ENCODE results near the gene TULP4.
"Not testable (repeated sequence)": the region's sequence is repeated elsewhere in the genome, so short reads cannot be mapped to it uniquely, and the experiment has no call there.

The TULP4 gene

GRCh38 chr6:158471339-158471738 is 159.1 kb downstream of the TULP4 start:
- peaks cover 5% of the 10 kb centered on the region; the same call in 1 of the 2 replicates for H3K9me3 ChIP-seq (ENCODE audit: insufficient read depth, low read length)
- H3K36me3 ChIP-seq (ENCODE audit: insufficient read depth, insufficient read length, low read length), result peaks cover 6% of the 10 kb centered on the region
- no peak for TF ChIP-seq ZNF274 (IDR thresholded peaks at IDR 0.05; ENCODE audit: low read depth, low read length)
- no peak for TF ChIP-seq SUZ12 (IDR thresholded peaks at IDR 0.05; ENCODE audit: extremely low read depth, insufficient read depth, insufficient read length)
- no peak for TF ChIP-seq YY1 (IDR thresholded peaks at IDR 0.05; ENCODE audit: insufficient read depth, insufficient read length)
- DNase-seq (ENCODE audit: low read depth, low spot score), result no peak
- H3K9ac ChIP-seq (ENCODE audit: insufficient read length, low read depth), result no peak overlapping the region
- no peaks in the 10 kb centered on the region for H3K4me1 ChIP-seq (ENCODE audit: insufficient read depth, insufficient read length)
- no peaks in the 10 kb centered on the region for H3K27me3 ChIP-seq (ENCODE audit: insufficient read depth, insufficient read length)
- no peak overlapping the region for H3K4me3 ChIP-seq (ENCODE audit: insufficient read length, low read depth)

GRCh38 chr6:158472447-158472846 is 160.2 kb downstream of the TULP4 start:
- no peaks in the 10 kb centered on the region for H3K27me3 ChIP-seq (ENCODE audit: insufficient read depth, insufficient read length)
- no peak overlapping the region for H3K4me3 ChIP-seq (ENCODE audit: insufficient read length, low read depth)
- H3K4me1 ChIP-seq (ENCODE audit: insufficient read depth, insufficient read length), result no peaks in the 10 kb centered on the region
- DNase-seq (ENCODE audit: low read depth, low spot score), result no peak
- H3K9me3 ChIP-seq (ENCODE audit: insufficient read depth, low read length), result no peaks in the 10 kb centered on the region
- no peak overlapping the region for H3K9ac ChIP-seq (ENCODE audit: insufficient read length, low read depth)
- H3K36me3 ChIP-seq (ENCODE audit: insufficient read depth, insufficient read length, low read length), result peaks cover 3% of the 10 kb centered on the region
- no peak for TF ChIP-seq ZNF274 (IDR thresholded peaks at IDR 0.05; ENCODE audit: low read depth, low read length)
- TF ChIP-seq SUZ12 (IDR thresholded peaks at IDR 0.05; ENCODE audit: extremely low read depth, insufficient read depth, insufficient read length), result no peak
- no peak for TF ChIP-seq YY1 (IDR thresholded peaks at IDR 0.05; ENCODE audit: insufficient read depth, insufficient read length)

GRCh38 chr6:158474961-158475343 is 162.7 kb downstream of the TULP4 start:
- no peaks in the 10 kb centered on the region for H3K4me1 ChIP-seq (ENCODE audit: insufficient read depth, insufficient read length)
- no peak overlapping the region for H3K4me3 ChIP-seq (ENCODE audit: insufficient read length, low read depth)
- no peaks in the 10 kb centered on the region for H3K27me3 ChIP-seq (ENCODE audit: insufficient read depth, insufficient read length)
- H3K36me3 ChIP-seq (ENCODE audit: insufficient read depth, insufficient read length, low read length), result peaks cover 12% of the 10 kb centered on the region
- peak overlapping the region; percentile 42 for H3K9ac ChIP-seq (ENCODE audit: insufficient read length, low read depth)
- no peak for TF ChIP-seq ZNF274 (IDR thresholded peaks at IDR 0.05; ENCODE audit: low read depth, low read length)
- TF ChIP-seq SUZ12 (IDR thresholded peaks at IDR 0.05; ENCODE audit: extremely low read depth, insufficient read depth, insufficient read length), result no peak
- TF ChIP-seq YY1 (IDR thresholded peaks at IDR 0.05; ENCODE audit: insufficient read depth, insufficient read length), result no peak
- no peaks in the 10 kb centered on the region for H3K9me3 ChIP-seq (ENCODE audit: insufficient read depth, low read length)
- no peak for DNase-seq (ENCODE audit: low read depth, low spot score)

- Histone ChIP-seq H3K36me3 (ENCODE audit: insufficient read depth, insufficient read length, low read length) (peaks cover 17% of the 10 kb centered on the region), H3K4me3 (ENCODE audit: insufficient read length, low read depth) (no peak overlapping the region)
These were observed 163.4 kb downstream of the TULP4 start for GRCh38 chr6:158475344-158476302.

GRCh38 chr6:158476389-158476788 is 164.1 kb downstream of the TULP4 start:
- Histone ChIP-seq H3K4me3 (ENCODE audit: insufficient read length, low read depth) (no peak overlapping the region), H3K9me3 (ENCODE audit: insufficient read depth, low read length) (no peaks in the 10 kb centered on the region), H3K36me3 (ENCODE audit: insufficient read depth, insufficient read length, low read length) (peaks cover 24% of the 10 kb centered on the region), H3K4me1 (ENCODE audit: insufficient read depth, insufficient read length) (no peaks in the 10 kb centered on the region), H3K9ac (ENCODE audit: insufficient read length, low read depth) (no peak overlapping the region), H3K27me3 (ENCODE audit: insufficient read depth, insufficient read length) (no peaks in the 10 kb centered on the region)
- TF ChIP-seq SUZ12 (IDR thresholded peaks at IDR 0.05; ENCODE audit: extremely low read depth, insufficient read depth, insufficient read length) (no peak), YY1 (IDR thresholded peaks at IDR 0.05; ENCODE audit: insufficient read depth, insufficient read length) (no peak), ZNF274 (IDR thresholded peaks at IDR 0.05; ENCODE audit: low read depth, low read length) (no peak)
- no peak for DNase-seq (ENCODE audit: low read depth, low spot score)

More at GRCh38 chr6:158475344-158476302, 163.4 kb downstream of the TULP4 start:
- peak overlapping the region; percentile 42 for H3K9ac ChIP-seq (ENCODE audit: insufficient read length, low read depth)
- no peaks in the 10 kb centered on the region for H3K4me1 ChIP-seq (ENCODE audit: insufficient read depth, insufficient read length)
- TF ChIP-seq ZNF274 (IDR thresholded peaks at IDR 0.05; ENCODE audit: low read depth, low read length) (no peak), YY1 (IDR thresholded peaks at IDR 0.05; ENCODE audit: insufficient read depth, insufficient read length) (no peak), SUZ12 (IDR thresholded peaks at IDR 0.05; ENCODE audit: extremely low read depth, insufficient read depth, insufficient read length) (no peak)
- no peaks in the 10 kb centered on the region for H3K27me3 ChIP-seq (ENCODE audit: insufficient read depth, insufficient read length)
- H3K9me3 ChIP-seq (ENCODE audit: insufficient read depth, low read length), result no peaks in the 10 kb centered on the region
- no peak for DNase-seq (ENCODE audit: low read depth, low spot score)

GRCh38 chr6:158477722-158478121 is 165.5 kb downstream of the TULP4 start:
- H3K9me3 ChIP-seq (ENCODE audit: insufficient read depth, low read length); H3K4me3 ChIP-seq (ENCODE audit: insufficient read length, low read depth); H3K9ac ChIP-seq (ENCODE audit: insufficient read length, low read depth); DNase-seq (ENCODE audit: low read depth, low spot score); H3K27me3 ChIP-seq (ENCODE audit: insufficient read depth, insufficient read length); H3K4me1 ChIP-seq (ENCODE audit: insufficient read depth, insufficient read length): not testable (repeated sequence)
- peaks cover 28% of the 10 kb centered on the region for H3K36me3 ChIP-seq (ENCODE audit: insufficient read depth, insufficient read length, low read length)

GRCh38 chr6:158480989-158481388 is 168.7 kb downstream of the TULP4 start:
- no peaks in the 10 kb centered on the region for H3K27me3 ChIP-seq (ENCODE audit: insufficient read depth, insufficient read length)
- DNase-seq (ENCODE audit: low read depth, low spot score), result no peak

More at GRCh38 chr6:158480989-158481388, 168.7 kb downstream of the TULP4 start:
- Histone ChIP-seq H3K9ac (ENCODE audit: insufficient read length, low read depth) (no peak overlapping the region), H3K36me3 (ENCODE audit: insufficient read depth, insufficient read length, low read length) (peaks cover 41% of the 10 kb centered on the region), H3K9me3 (ENCODE audit: insufficient read depth, low read length) (no peaks in the 10 kb centered on the region), H3K4me3 (ENCODE audit: insufficient read length, low read depth) (no peak overlapping the region), H3K4me1 (ENCODE audit: insufficient read depth, insufficient read length) (peaks cover 5% of the 10 kb centered on the region)
- no peak for TF ChIP-seq YY1 (IDR thresholded peaks at IDR 0.05; ENCODE audit: insufficient read depth, insufficient read length)
- no peak for TF ChIP-seq SUZ12 (IDR thresholded peaks at IDR 0.05; ENCODE audit: extremely low read depth, insufficient read depth, insufficient read length)

Data from NT2/D1 (cell line).